Cardiac fibroblast (primary cell): Measurements from ENCODE around the gene LIMK1.

Experiments used
- DNase-seq, 2 donors: peaks; one replicate each; pipeline versions ENCODE4 v3.0.0 to v3.0.0-alpha.2; 2010; ENCODE audit warnings: low read depth in 2 of 2
- H3K4me3 ChIP-seq, 2 donors: replicated peaks in 1 of 2; 1 replicate in 1 of 2; 2 replicates in 1 of 2; pipeline ENCODE4 v1.5.1; 2011; ENCODE audit warnings: low read depth in 2 of 2, low read length in 2 of 2, mild to moderate bottlenecking in 2 of 2, moderate library complexity in 1 of 2
- CTCF ChIP-seq: IDR thresholded peaks from one replicate; pipeline ENCODE4 v1.5.1; 2011; ENCODE audit warnings: low read depth, mild to moderate bottlenecking, low read length, inconsistent platforms

LIMK1 gene

DNA sequence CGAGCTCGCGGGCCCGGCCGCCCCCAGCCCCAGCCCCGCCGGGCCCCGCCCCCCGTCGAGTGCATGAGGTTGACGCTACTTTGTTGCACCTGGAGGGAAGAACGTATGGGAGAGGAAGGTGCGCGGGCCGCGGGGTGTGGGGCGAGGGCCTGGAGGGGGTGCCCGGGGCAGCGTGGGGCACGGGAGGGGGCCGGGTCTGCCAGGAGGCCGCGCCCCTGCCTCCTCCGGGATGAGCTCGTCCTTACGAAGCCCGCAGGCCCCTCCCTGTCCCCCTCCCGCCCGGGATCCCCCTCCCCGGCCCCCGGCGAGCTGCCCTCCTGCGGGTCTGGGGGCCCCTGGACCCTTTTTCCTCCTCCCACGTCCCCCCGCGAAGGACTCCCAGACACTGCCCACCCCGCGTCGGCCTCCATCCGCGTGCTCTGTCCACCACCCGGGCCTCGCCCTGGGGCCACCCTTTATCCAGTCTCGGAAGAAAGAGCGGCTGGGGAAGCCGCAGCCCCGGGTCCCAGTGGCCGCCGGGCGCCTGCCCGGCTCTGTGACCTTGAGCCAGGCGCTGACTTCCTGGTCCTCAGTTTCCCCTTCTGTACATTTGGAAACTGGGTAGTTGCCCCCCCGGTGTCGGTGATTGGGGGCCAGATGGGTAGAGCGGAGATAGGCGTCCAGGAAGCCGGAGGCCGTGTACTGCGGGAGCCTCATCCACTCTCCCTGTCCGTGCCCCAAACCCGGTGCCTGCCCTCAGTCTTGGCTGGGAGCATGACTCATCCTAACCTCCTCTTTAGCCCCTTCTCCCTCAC, 521 bp downstream of the LIMK1 start:
- TF ChIP-seq CTCF, result no peak
- H3K4me3 ChIP-seq, result peak overlapping the region; percentile 62 to 66
- peak; percentile 48 to 50 for DNase-seq

- H3K4me3 ChIP-seq, result peak overlapping the region; percentile 62 to 66
- TF ChIP-seq CTCF, result no peak
- no peak for DNase-seq
Observed at GRCh38 chr7:74084722-74085578, 1.3 kb downstream of the LIMK1 start.

- H3K4me3 ChIP-seq, result no peak overlapping the region
- TF ChIP-seq CTCF, result no peak
- no peak for DNase-seq
Observed at GRCh38 chr7:74087791-74088453, 4.3 kb downstream of the LIMK1 start.

- DNase-seq, result no peak
- TF ChIP-seq CTCF, result no peak
- no peak overlapping the region for H3K4me3 ChIP-seq
Observed at GRCh38 chr7:74092321-74092963, 8.8 kb downstream of the LIMK1 start.

DNA sequence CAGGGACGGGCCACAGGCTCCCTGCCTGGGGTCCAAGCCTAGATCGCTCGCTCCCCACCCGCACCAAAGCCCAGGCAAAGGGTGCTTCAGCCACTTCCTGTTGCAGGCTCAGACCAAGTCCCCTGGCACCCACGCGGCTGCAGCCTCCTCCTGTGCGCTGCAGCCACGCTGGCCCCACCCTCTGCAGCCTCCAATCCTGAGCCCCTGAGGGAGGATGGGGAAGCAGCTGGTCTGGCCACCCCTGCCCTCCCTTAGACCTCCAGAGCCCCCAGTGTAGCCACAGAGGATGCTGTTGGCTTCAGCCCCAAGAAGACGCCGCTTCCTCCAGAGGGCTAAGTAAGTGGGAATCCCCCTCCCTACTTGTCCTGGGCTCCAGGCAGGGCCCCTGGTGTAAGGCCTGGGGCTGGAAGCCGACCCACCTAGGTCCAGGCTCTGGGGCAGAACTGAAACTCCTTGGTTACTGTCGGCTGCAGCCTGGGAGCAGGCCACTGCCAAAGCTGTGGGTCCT, 9.4 kb downstream of the LIMK1 start:
- peak; percentile 26 to 33 for DNase-seq
- no peak overlapping the region for H3K4me3 ChIP-seq
- no peak for TF ChIP-seq CTCF

GRCh38 chr7:74093671-74094223, 10.1 kb downstream of the LIMK1 start:
- TF ChIP-seq CTCF, result no peak
- H3K4me3 ChIP-seq, result no peak overlapping the region
- no peak for DNase-seq
